D721Med (cell line): ENCODE results near the gene SDSL.

ENCODE experiments used
- DNase-seq: peaks from one replicate; pipeline ENCODE4 v3.0.0; 2011; ENCODE audit warnings: low spot score; ENCODE audit not compliant: insufficient read length
- FAIRE-seq: peaks from 2 replicates; lab custom pipeline; 2011; peaks lifted over from hg19 to GRCh38; lab: Jason Lieb, UNC
- CTCF ChIP-seq: IDR thresholded peaks from 2 replicates; pipeline ENCODE4 v1.5.1; 2012; ENCODE audit warnings: mild to moderate bottlenecking, control low read depth; ENCODE audit not compliant: insufficient read depth; ENCODE audit errors: missing control alignments

The SDSL gene

GRCh38 chr12:113467502-113468364 is 45.6 kb downstream of the SDSL start:
- DNase-seq: no peak
- no peak for TF ChIP-seq CTCF
- FAIRE-seq: no peak

GRCh38 chr12:113468365-113469223 is 46.4 kb downstream of the SDSL start:
- TF ChIP-seq CTCF: no peak
- no peak for DNase-seq
- FAIRE-seq: no peak

GRCh38 chr12:113469224-113469948 is 47.2 kb downstream of the SDSL start:
- TF ChIP-seq CTCF: no peak
- no peak for FAIRE-seq
- no peak for DNase-seq

DNA sequence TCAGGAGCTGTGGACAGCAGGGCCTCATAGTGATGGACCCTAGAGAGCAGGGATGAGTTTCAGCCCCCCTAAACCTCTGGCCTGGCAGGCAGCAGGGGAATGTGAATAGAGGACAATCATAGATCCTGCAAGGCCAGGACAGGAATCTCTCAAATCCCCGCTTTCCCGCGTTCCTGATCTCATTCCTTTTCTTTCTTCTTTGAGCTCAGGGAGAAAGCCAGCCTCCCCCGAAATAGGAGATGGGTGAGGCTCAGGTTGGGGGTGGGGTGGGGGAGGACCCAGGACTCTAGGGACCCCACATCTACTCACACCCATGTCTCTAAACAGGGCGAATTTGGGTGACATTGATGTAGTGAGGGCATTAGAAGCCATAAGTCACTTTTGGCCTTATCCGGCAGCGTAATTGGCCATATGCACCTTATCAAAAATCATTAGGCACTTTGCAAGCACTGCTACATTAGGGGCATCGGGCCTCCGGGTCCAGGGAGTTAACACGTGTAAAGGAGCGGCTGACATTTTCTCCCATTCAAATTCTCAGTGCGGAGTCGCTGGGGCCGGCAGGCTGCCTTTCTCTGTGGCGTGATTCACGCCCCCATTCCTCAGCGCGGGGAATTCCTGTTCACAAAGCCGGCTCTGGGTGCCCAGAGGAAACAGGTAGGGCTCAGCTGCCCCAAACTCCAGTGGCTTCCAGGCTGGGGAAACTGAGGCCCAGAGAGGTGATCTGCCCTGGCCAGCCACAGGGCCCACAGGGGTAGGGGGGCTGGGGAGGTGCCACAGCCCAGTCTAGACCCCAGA is 48.0 kb downstream of the SDSL start:
- FAIRE-seq (no peak), DNase-seq (no peak)
- TF ChIP-seq CTCF: no peak

DNA sequence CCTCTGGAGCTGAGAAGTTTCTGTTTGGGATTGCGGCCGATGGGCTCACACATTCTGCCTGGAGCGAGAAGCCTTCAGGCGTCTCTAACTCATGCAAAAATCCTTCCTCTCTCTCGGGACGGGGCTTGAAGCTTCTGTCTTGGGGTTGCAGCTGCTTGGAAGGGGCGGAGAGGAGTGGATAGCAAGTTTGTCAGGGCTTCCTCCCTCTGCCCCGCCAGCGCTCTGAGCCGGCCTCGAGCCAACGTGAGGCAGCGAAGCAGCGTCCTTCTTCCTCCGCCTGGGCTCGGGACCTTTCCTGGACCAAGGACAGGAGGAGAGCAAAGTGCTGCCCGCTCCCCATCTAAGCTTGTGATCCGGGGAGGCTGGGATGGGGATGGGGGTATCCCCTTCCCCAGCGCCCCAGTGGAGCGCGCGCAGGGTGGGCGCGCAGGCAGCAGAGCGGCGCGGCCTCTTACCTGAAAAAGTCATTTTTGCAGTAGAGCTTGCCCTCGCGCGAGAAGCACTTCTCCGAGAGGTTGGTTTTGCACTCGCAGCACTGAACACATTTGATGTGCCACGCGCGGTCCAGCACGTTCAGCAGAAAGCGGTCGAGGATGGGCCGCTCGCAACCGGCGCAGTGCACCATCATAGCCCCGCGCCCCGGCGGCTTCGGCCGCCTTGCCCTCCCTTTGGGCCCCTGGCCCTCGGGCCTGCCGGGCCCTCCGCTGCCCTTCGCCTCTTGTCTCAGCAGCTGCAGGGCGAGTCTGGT is 48.9 kb downstream of the SDSL start:
- no peak for FAIRE-seq
- DNase-seq: no peak
- TF ChIP-seq CTCF: no peak

GRCh38 chr12:113471619-113472171 is 49.5 kb downstream of the SDSL start, which contains the start of gene LHX5:
TSS of gene LHX5 (minus strand) at chr12:113471871. CDS start at chr12:113471498, 373 bp downstream.
- no peak for TF ChIP-seq CTCF
- no peak for DNase-seq
- no peak for FAIRE-seq
